ENCODE results near the gene C1orf21. TPM values are rescaled to one million over a fixed set of nuclear protein-coding genes. Genes with fewer than 3 reads are reported as not detected.

Gene C1orf21
- total and polyA plus RNA-seq, 2 of the 4 experiments (the other 2 are of a cell fraction) = 6.4 to 9.9 TPM

DNA sequence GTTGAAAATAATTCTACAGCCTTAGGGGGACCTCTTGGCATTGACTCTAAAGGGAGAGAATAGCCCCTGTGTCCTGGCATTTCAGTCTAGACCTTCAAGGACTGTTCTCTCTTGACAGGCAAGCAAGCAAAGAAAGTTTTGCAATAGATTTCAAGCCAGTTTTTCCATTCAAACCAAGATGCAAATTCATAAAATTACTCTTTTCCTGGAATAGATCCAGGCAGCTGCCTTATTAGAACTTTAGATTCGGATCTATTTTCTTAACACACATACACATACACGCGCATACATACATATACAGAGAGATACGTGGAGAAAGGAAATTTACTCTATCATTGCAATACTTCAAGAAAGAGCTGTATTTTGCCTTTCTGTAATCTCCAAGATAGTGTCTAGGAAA, 238.4 kb downstream of the C1orf21 start:
- no peak overlapping the region for H3K18ac ChIP-seq (ENCODE audit: low read depth, low read length)
- 0 out of 2 replicates have a peak, but pooled peaks cover 4% of the 10 kb centered on the region for H4K20me1 ChIP-seq (ENCODE audit: insufficient read depth, low read length)
- no peak overlapping the region for H3K27ac ChIP-seq (ENCODE audit: insufficient read depth, low read length)
- H3K79me1 ChIP-seq (ENCODE audit: low read depth in 1 of 2, low read length in 2 of 2) = no peaks in the 10 kb centered on the region
- no TSS peak for BruUV-seq (replicated peaks)
- H4K91ac ChIP-seq (ENCODE audit: insufficient read depth, low read depth, low read length) = no peak overlapping the region
- no peaks in the 10 kb centered on the region for H3K9me3 ChIP-seq (ENCODE audit: control insufficient read depth, insufficient read depth, low read length)
- WGBS, 2 experiments (ENCODE audit: extremely low coverage in 2 of 2, insufficient read length in 1 of 2) = no CpG with 5 or more reads among the region's 4 CpGs
- dilution Hi-C loops (cut with HindIII; ENCODE audit: low sequenced_read_pairs, unreplicated experiment) = no loop called here
- no peak overlapping the region for H2AK9ac ChIP-seq (replicated peaks; ENCODE audit: low read depth, low read length, poor library complexity)
- H3K36me3 ChIP-seq (ENCODE audit: control insufficient read depth, insufficient read depth, low read length) = no peaks in the 10 kb centered on the region
- no peak for DNase-seq
- no peak overlapping the region for H2BK20ac ChIP-seq (ENCODE audit: low read depth, low read length)
- peaks cover 8% of the 10 kb centered on the region; the same call in 1 of the 2 replicates for H3K9me1 ChIP-seq (ENCODE audit: insufficient read depth, low read length)
- no peak overlapping the region for H2BK5ac ChIP-seq (ENCODE audit: low read depth, low read length, poor library complexity, severe bottlenecking)
- H2BK15ac ChIP-seq (ENCODE audit: low read depth, low read length) = no peak overlapping the region
- CTCF ChIA-PET = no interaction called here
- in situ Hi-C loops (cut with MboI; ENCODE audit: low sequenced_read_pairs) = no loop called here
- H2BK120ac ChIP-seq (ENCODE audit: low read depth, low read length) = no peak overlapping the region
- no peak overlapping the region for H3K4me3 ChIP-seq (ENCODE audit: insufficient read depth, low read depth, low read length)
- POLR2A ChIA-PET (ENCODE audit: unreplicated experiment) = no interaction called here
- no peak overlapping the region for H3K56ac ChIP-seq (ENCODE audit: extremely low read depth, insufficient read depth, low read length)
- no peak overlapping the region for H4K8ac ChIP-seq (ENCODE audit: low read depth in 2 of 2, low read length in 2 of 2)
- H3K4me1 ChIP-seq (ENCODE audit: control insufficient read depth, insufficient read depth, low read length) = peaks cover 12% of the 10 kb centered on the region
- no peaks in the 10 kb centered on the region; the same call in 1 of the 2 replicates for H3K27me3 ChIP-seq (ENCODE audit: control insufficient read depth, insufficient read depth, low read length)
- ATAC-seq (ENCODE audit: low read depth) = no peak
- H3K4ac ChIP-seq (ENCODE audit: low read depth, low read length) = no peak overlapping the region
- intact Hi-C loops (cut with micrococcal nuclease) = no loop called here
- H4K5ac ChIP-seq (ENCODE audit: low read depth, low read length) = no peak overlapping the region
- H3K14ac ChIP-seq (replicated peaks; ENCODE audit: low read depth, low read length) = no peak overlapping the region
- H2AK5ac ChIP-seq (ENCODE audit: low read depth, low read length) = no peak overlapping the region
- H2AFZ ChIP-seq (replicated peaks; ENCODE audit: low read length, poor library complexity) = no peak overlapping the region
- TF ChIP-seq CHD1 (IDR thresholded peaks at IDR 0.05; ENCODE audit: low read depth, low read length) = no peak
- no peak for TF ChIP-seq MAFK (IDR thresholded peaks at IDR 0.05; ENCODE audit: low read depth, low read length)
- no peak for TF ChIP-seq POLR2A (IDR thresholded peaks at IDR 0.05; ENCODE audit: low read depth, low read length)
- TF ChIP-seq, protein P1, sequence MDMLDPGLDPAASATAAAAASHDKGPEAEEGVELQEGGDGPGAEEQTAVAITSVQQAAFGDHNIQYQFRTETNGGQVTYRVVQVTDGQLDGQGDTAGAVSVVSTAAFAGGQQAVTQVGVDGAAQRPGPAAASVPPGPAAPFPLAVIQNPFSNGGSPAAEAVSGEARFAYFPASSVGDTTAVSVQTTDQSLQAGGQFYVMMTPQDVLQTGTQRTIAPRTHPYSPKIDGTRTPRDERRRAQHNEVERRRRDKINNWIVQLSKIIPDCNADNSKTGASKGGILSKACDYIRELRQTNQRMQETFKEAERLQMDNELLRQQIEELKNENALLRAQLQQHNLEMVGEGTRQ (IDR thresholded peaks at IDR 0.05; ENCODE audit: low read depth, low read length) = no peak
- TF ChIP-seq MXI1 (IDR thresholded peaks at IDR 0.05; ENCODE audit: borderline replicate concordance, low read depth, low read length) = no peak
- no peak overlapping the region for H3K23ac ChIP-seq (ENCODE audit: low read depth, low read length)
- H3K4me2 ChIP-seq (ENCODE audit: low read depth, low read length) = no peak overlapping the region
- H3K9ac ChIP-seq (ENCODE audit: low read depth, low read length) = no peak overlapping the region
